HEK293 (cell line): ENCODE data around the gene PRR23C.

Experiments used
- CTCF ChIA-PET: fragments of 350-600 bp; formaldehyde crosslinking; extraction: SDS; loops from one replicate; lab custom pipeline; 2021; ENCODE audit warnings: antibody characterized with exemption; lab: Yijun Ruan, JAX
- POLR2A ChIA-PET: fragments of 300-600 bp; formaldehyde crosslinking; extraction: SDS; loops from one replicate; lab custom pipeline; 2020; ENCODE audit warnings: antibody characterized with exemption, inconsistent platforms; lab: Yijun Ruan, JAX
- H3K27ac ChIP-seq: fragments of 200-500 bp; sonication (Bioruptor generic); 2 replicates; pipeline ENCODE4 v1.5.1; 2014; ENCODE audit warnings: low read depth, low read length, control low read depth, inconsistent platforms; ENCODE audit errors: extremely low read depth
- H3K36me3 ChIP-seq, 2 experiments: fragments of 200-500 bp in 1 of 2; sonication (Bioruptor generic) in 1 of 2; 1 replicate in 1 of 2; 2 replicates in 1 of 2; pipeline ENCODE4 v1.5.1; 2014 to 2017; ENCODE audit warnings: inconsistent platforms in 2 of 2, low read length in 2 of 2; ENCODE audit not compliant: control insufficient read depth in 2 of 2, insufficient read depth in 1 of 2
- H3K4me1 ChIP-seq: fragments of 200-500 bp; sonication (Bioruptor generic); 2 replicates; pipeline ENCODE4 v1.5.1; 2014; ENCODE audit warnings: mild to moderate bottlenecking, low read length, inconsistent platforms; ENCODE audit not compliant: control insufficient read depth, insufficient read depth
- H3K4me3 ChIP-seq: 2 replicates; pipeline ENCODE4 v1.5.1; 2011; ENCODE audit warnings: low read depth, mild to moderate bottlenecking, control low read depth, low read length, moderate library complexity
- H3K9me3 ChIP-seq: fragments of 200-500 bp; sonication (Bioruptor generic); 2 replicates; pipeline ENCODE4 v1.5.1; 2014; ENCODE audit warnings: low read depth, low read length, inconsistent platforms; ENCODE audit not compliant: control insufficient read depth, insufficient read depth
- EGR2 ChIP-seq: fragments of 450-650 bp; formaldehyde crosslinking; IDR thresholded peaks from 2 replicates; pipeline ENCODE4 v1.5.1; 2016; ENCODE audit warnings: low read depth, missing biosample characterization, missing genetic modification characterization
- GLIS1 ChIP-seq: fragments of 450-650 bp; formaldehyde crosslinking; IDR thresholded peaks from 2 replicates; pipeline ENCODE4 v1.5.1; 2016; ENCODE audit warnings: missing biosample characterization, missing genetic modification characterization
- KLF17 ChIP-seq: fragments of 450-650 bp; formaldehyde crosslinking; IDR thresholded peaks from 2 replicates; pipeline ENCODE4 v1.5.1; 2016; ENCODE audit warnings: missing biosample characterization, missing genetic modification characterization
- KLF7 ChIP-seq: fragments of 450-650 bp; formaldehyde crosslinking; IDR thresholded peaks from 2 replicates; pipeline ENCODE4 v1.5.1; 2016; ENCODE audit warnings: missing biosample characterization, missing genetic modification characterization, borderline replicate concordance
- SALL2 ChIP-seq: fragments of 450-650 bp; formaldehyde crosslinking; IDR thresholded peaks from 2 replicates; pipeline ENCODE4 v1.5.0; 2017; ENCODE audit warnings: missing biosample characterization, mild to moderate bottlenecking, missing genetic modification characterization, borderline replicate concordance
- ZBTB1 ChIP-seq: fragments of 450-650 bp; formaldehyde crosslinking; IDR thresholded peaks from 2 replicates; pipeline ENCODE4 v1.5.1; 2016; ENCODE audit warnings: missing biosample characterization, missing genetic modification characterization
- ZBTB10 ChIP-seq: fragments of 450-650 bp; formaldehyde crosslinking; IDR thresholded peaks from 2 replicates; pipeline ENCODE4 v1.5.1; 2016; ENCODE audit warnings: missing biosample characterization, missing genetic modification characterization
- ZBTB21 ChIP-seq: fragments of 450-650 bp; formaldehyde crosslinking; IDR thresholded peaks from 2 replicates; pipeline ENCODE4 v1.5.1; 2017; ENCODE audit warnings: missing biosample characterization, missing genetic modification characterization
- ZFP41 ChIP-seq: fragments of 450-650 bp; formaldehyde crosslinking; IDR thresholded peaks from 2 replicates; pipeline ENCODE4 v1.5.1; 2016; ENCODE audit warnings: missing biosample characterization, missing genetic modification characterization, borderline replicate concordance
- ZIC2 ChIP-seq: fragments of 450-650 bp; formaldehyde crosslinking; IDR thresholded peaks from 2 replicates; pipeline ENCODE4 v1.5.1; 2016; ENCODE audit warnings: missing biosample characterization, missing genetic modification characterization
- ZNF138 ChIP-seq: fragments of 450-650 bp; formaldehyde crosslinking; IDR thresholded peaks from 2 replicates; pipeline ENCODE4 v1.5.1; 2016; ENCODE audit warnings: missing biosample characterization, missing genetic modification characterization, borderline replicate concordance
- ZNF211 ChIP-seq: fragments of 450-650 bp; formaldehyde crosslinking; IDR thresholded peaks from 2 replicates; pipeline ENCODE4 v1.5.1; 2016; ENCODE audit warnings: low read depth, missing biosample characterization, missing genetic modification characterization
- ZNF239 ChIP-seq: fragments of 450-650 bp; formaldehyde crosslinking; IDR thresholded peaks from 2 replicates; pipeline ENCODE4 v1.5.1; 2016; ENCODE audit warnings: missing biosample characterization, missing genetic modification characterization
- ZNF324 ChIP-seq: fragments of 450-650 bp; formaldehyde crosslinking; IDR thresholded peaks from 2 replicates; pipeline ENCODE4 v1.5.1; 2016; ENCODE audit warnings: missing biosample characterization, missing genetic modification characterization
- ZNF473 ChIP-seq: fragments of 450-650 bp; formaldehyde crosslinking; IDR thresholded peaks from 2 replicates; pipeline ENCODE4 v1.5.1; 2017; ENCODE audit warnings: missing biosample characterization, missing genetic modification characterization
- ZNF510 ChIP-seq: fragments of 450-650 bp; formaldehyde crosslinking; IDR thresholded peaks from 2 replicates; pipeline ENCODE4 v1.5.1; 2018; ENCODE audit warnings: mild to moderate bottlenecking, missing genetic modification characterization, missing biosample characterization; ENCODE audit not compliant: insufficient replicate concordance
- ZNF549 ChIP-seq: fragments of 450-650 bp; IDR thresholded peaks from 2 replicates; pipeline ENCODE4 v1.5.1; 2018; ENCODE audit warnings: missing biosample characterization, missing genetic modification characterization, mild to moderate bottlenecking, inconsistent platforms, moderate library complexity
- ZNF596 ChIP-seq: fragments of 450-650 bp; IDR thresholded peaks from 2 replicates; pipeline ENCODE4 v1.5.0; 2018; ENCODE audit warnings: missing biosample characterization, mild to moderate bottlenecking, missing genetic modification characterization, moderate library complexity
- ZNF654 ChIP-seq: fragments of 450-650 bp; formaldehyde crosslinking; IDR thresholded peaks from 2 replicates; pipeline ENCODE4 v1.5.1; 2016; ENCODE audit warnings: low read depth, missing biosample characterization, missing genetic modification characterization
- ZNF837 ChIP-seq: fragments of 450-650 bp; formaldehyde crosslinking; IDR thresholded peaks from 2 replicates; pipeline ENCODE4 v1.5.1; 2016; ENCODE audit warnings: missing biosample characterization, missing genetic modification characterization
- TF ChIP-seq, protein P1 (sequence below): fragments of 450-650 bp; formaldehyde crosslinking; IDR thresholded peaks from 2 replicates; pipeline ENCODE4 v1.5.1; 2016; ENCODE audit warnings: missing biosample characterization, missing genetic modification characterization
- TF ChIP-seq, protein P2 (sequence below): fragments of 450-650 bp; IDR thresholded peaks from 2 replicates; pipeline ENCODE4 v1.5.1; 2018; ENCODE audit warnings: missing biosample characterization, mild to moderate bottlenecking, missing genetic modification characterization

PRR23C gene

DNA sequence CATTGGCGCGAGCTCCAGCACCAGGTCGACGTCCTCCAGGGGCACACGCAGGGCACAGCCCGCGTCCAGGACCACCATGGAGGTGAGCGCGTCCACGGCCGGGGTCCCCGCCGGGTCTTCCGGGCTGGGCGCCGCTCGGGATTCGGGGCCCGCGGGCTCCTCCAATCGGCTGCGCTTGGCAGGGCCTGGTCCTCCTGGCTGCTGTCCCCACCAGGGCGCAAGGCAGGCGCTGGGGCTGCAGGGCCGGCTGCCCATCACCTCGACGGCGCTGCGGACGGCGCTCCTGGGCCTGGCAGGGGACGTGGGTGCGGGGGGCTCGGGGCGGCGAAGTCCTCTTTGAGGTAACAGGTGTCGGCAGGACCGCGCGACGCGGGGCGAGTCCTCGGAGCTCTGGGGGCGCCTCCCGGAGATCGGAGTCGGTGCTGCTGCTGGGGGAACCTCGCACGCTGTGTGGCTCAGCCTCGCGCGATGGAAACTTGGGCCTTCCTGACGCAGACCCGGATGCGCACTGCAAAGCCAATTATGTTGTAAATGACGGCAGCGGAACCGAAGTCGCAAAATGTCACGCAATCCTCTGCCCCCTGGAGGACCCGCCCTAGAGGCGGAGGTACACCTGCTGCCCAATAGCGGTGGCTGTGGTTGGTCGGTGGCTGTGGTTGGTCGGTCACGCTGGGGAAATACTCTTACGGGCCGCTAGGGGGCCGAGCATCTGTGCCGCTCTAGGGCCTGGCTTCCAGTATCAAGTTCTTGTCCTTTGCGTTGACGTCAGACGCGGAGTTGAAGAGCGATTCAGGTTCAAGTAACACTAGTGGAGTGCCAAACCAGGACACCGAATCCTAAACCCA lies at the start of gene PRR23C:
PRR23C (minus strand) TSS at position 527 of the 845 bp plus-strand sequence; CDS start at position 255, 272 bp downstream.
- CTCF ChIA-PET, result no interaction called here
- H3K4me3 ChIP-seq, result no peak within 1 kb of the TSS
- no peaks in the 10 kb centered on the region for H3K4me1 ChIP-seq
- no peaks in the 10 kb centered on the region for H3K36me3 ChIP-seq
- no peak within 1 kb of the TSS for H3K27ac ChIP-seq
- TF ChIP-seq ZIC2 (tag by site-specific recombination) (no peak), SALL2 (tag by site-specific recombination) (no peak), ZFP41 (tag by site-specific recombination) (no peak), ZBTB21 (no peak), KLF17 (tag by site-specific recombination) (no peak), ZNF837 (tag by site-specific recombination) (no peak)
- TF ChIP-seq, protein P1, sequence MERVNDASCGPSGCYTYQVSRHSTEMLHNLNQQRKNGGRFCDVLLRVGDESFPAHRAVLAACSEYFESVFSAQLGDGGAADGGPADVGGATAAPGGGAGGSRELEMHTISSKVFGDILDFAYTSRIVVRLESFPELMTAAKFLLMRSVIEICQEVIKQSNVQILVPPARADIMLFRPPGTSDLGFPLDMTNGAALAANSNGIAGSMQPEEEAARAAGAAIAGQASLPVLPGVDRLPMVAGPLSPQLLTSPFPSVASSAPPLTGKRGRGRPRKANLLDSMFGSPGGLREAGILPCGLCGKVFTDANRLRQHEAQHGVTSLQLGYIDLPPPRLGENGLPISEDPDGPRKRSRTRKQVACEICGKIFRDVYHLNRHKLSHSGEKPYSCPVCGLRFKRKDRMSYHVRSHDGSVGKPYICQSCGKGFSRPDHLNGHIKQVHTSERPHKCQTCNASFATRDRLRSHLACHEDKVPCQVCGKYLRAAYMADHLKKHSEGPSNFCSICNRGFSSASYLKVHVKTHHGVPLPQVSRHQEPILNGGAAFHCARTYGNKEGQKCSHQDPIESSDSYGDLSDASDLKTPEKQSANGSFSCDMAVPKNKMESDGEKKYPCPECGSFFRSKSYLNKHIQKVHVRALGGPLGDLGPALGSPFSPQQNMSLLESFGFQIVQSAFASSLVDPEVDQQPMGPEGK (tag by site-specific recombination), result no peak
- no peaks in the 10 kb centered on the region for H3K9me3 ChIP-seq
- POLR2A ChIA-PET, result no interaction called here

DNA sequence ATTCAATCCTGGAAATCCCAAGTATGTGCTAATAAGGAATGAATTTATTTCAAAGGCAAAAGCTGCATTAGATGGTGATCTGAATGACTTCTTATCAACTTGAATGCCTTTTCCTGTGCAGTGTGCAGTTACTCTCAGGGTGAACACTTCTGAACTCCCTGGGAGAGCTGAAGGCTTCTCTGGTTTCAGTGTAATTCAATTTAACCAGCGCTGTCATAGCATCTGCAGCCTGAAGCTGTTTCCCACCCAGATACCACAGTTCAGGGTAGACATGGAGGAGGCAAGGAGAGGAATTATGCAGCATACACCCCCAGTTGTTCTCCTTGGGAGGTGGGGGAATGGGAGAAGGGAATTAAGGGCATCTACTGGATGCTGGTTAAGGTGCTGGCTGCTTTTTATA lies 49.1 kb upstream of the PRR23C start:
- ChIA-PET POLR2A (no interaction called here), CTCF (no interaction called here)
- Histone ChIP-seq H3K27ac (no peak overlapping the region), H3K4me1 (no peaks in the 10 kb centered on the region), H3K9me3 (no peaks in the 10 kb centered on the region), H3K36me3 (no peaks in the 10 kb centered on the region), H3K4me3 (no peak overlapping the region)
- TF ChIP-seq GLIS1 (peak; percentile 62), ZBTB1 (tag by site-specific recombination) (no peak)

DNA sequence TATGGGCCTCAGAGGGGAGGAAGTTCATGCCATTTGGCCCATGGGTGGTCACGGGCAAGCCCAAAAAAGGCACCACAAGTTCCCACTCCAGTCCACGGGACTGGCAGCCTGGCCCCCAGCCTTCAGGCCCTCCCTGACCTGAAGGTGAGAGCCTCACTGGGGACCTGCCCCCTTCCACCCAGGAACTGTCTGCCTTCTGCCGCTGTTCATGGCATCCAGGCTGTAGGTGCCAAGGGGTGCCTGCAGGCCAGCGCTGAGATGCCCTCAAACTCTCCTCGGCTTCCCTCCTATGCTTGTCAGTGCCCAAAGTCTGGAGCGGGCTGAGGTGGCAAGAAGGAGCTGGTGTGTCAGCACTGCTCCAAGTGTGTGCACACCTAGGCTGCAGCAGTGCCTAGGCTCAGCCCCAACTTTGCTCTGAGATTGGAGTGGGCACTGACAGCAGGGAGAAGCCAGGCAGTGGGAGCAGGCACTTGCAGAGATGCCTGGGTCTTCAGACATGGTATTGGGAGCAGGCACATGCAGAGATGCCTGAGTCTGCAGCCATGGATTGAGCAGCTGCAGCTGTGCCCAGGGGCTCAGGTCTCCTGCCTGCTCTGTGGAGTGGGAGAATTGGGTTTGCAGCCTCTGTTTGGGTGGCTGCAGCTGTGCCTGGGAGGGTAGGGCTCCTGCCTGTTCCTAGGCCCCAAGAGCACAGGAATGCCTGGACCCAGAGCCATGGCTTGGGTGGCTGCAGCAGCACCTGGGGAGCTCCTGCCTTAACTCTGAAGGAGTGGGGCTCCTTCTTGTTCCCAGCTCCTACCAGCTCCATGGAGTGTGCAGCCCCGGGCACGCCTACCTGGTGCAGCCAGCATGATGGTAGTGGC lies 44.0 kb upstream of the PRR23C start:
- no peak overlapping the region for H3K27ac ChIP-seq
- ChIA-PET CTCF (interaction anchor here (1.0 kb wide), 1 partner anchor 22 kb away, joined by 3 read pairs; no protein-coding TSS in a partner anchor), POLR2A (no interaction called here)
- no peaks in the 10 kb centered on the region for H3K9me3 ChIP-seq
- H3K4me1 ChIP-seq, result no peaks in the 10 kb centered on the region
- H3K4me3 ChIP-seq, result no peak overlapping the region
- no peaks in the 10 kb centered on the region for H3K36me3 ChIP-seq
- TF ChIP-seq ZNF211 (tag by site-specific recombination) (no peak), ZNF324 (tag by site-specific recombination) (no peak), EGR2 (tag by site-specific recombination) (no peak), ZNF596 (tag by site-specific recombination) (no peak), ZBTB10 (tag by site-specific recombination) (no peak), ZNF138 (no peak), ZNF654 (tag by site-specific recombination) (no peak), ZNF473 (no peak), KLF7 (tag by site-specific recombination) (no peak), ZNF239 (tag by site-specific recombination) (no peak), ZNF549 (no peak), ZNF510 (tag by site-specific recombination) (no peak)
- TF ChIP-seq, protein P2, sequence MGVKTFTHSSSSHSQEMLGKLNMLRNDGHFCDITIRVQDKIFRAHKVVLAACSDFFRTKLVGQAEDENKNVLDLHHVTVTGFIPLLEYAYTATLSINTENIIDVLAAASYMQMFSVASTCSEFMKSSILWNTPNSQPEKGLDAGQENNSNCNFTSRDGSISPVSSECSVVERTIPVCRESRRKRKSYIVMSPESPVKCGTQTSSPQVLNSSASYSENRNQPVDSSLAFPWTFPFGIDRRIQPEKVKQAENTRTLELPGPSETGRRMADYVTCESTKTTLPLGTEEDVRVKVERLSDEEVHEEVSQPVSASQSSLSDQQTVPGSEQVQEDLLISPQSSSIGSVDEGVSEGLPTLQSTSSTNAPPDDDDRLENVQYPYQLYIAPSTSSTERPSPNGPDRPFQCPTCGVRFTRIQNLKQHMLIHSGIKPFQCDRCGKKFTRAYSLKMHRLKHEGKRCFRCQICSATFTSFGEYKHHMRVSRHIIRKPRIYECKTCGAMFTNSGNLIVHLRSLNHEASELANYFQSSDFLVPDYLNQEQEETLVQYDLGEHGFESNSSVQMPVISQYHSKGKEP (tag by site-specific recombination), result no peak
